ENCODE results near the gene RAD51C. TPM values are rescaled to one million over a fixed set of nuclear protein-coding genes. Genes with fewer than 3 reads are reported as not detected.

Gene RAD51C
- total RNA-seq, 2 donors from 2014 or later: 30.4 to 32.5 TPM

- DNase-seq (ENCODE audit: low spot score): no peak
- no peaks in the 10 kb centered on the region for H3K4me1 ChIP-seq (replicated peaks)
- H3K27me3 ChIP-seq (replicated peaks; ENCODE audit: insufficient read depth): no peaks in the 10 kb centered on the region
- 82% methylated on average over 4 of the region's 4 CpGs for WGBS
- no peaks in the 10 kb centered on the region for H3K9me3 ChIP-seq
- no peak overlapping the region for H3K27ac ChIP-seq
- H3K4me3 ChIP-seq: no peak overlapping the region
- intact Hi-C loops (cut with DNase I): no loop called here
- TF ChIP-seq POLR2A (IDR thresholded peaks at IDR 0.05) (no peak), POLR2AphosphoS5 (IDR thresholded peaks at IDR 0.05) (no peak), CTCF (IDR thresholded peaks at IDR 0.05) (no peak)
- peaks cover 0 to 6% of the 10 kb centered on the region in 2 donors for H3K36me3 ChIP-seq
Measured at GRCh38 chr17:58703137-58703915, 10.9 kb downstream of the RAD51C start.

GRCh38 chr17:58703916-58704286 lies 11.5 kb downstream of the RAD51C start:
- 85% methylated on average over 2 of the region's 2 CpGs for WGBS
- Histone ChIP-seq H3K36me3 (peaks cover 0 to 6% of the 10 kb centered on the region in 2 donors), H3K9me3 (no peaks in the 10 kb centered on the region), H3K27me3 (replicated peaks; ENCODE audit: insufficient read depth) (no peaks in the 10 kb centered on the region), H3K4me1 (replicated peaks) (no peaks in the 10 kb centered on the region), H3K4me3 (no peak overlapping the region), H3K27ac (no peak overlapping the region)
- no peak for DNase-seq (ENCODE audit: low spot score)
- intact Hi-C loops (cut with DNase I): no loop called here
- no peak for TF ChIP-seq POLR2AphosphoS5 (IDR thresholded peaks at IDR 0.05)
- TF ChIP-seq CTCF (IDR thresholded peaks at IDR 0.05): no peak
- TF ChIP-seq POLR2A (IDR thresholded peaks at IDR 0.05): no peak

- 77% methylated on average over 3 of the region's 3 CpGs for WGBS
- Histone ChIP-seq H3K4me1 (replicated peaks) (no peaks in the 10 kb centered on the region), H3K36me3 (no peaks in the 10 kb centered on the region), H3K9me3 (no peaks in the 10 kb centered on the region), H3K4me3 (no peak overlapping the region), H3K27me3 (replicated peaks; ENCODE audit: insufficient read depth) (no peaks in the 10 kb centered on the region), H3K27ac (no peak overlapping the region)
- intact Hi-C loops (cut with DNase I): no loop called here
- TF ChIP-seq CTCF (IDR thresholded peaks at IDR 0.05) (no peak), POLR2AphosphoS5 (IDR thresholded peaks at IDR 0.05) (no peak), POLR2A (IDR thresholded peaks at IDR 0.05) (no peak)
- no peak for DNase-seq (ENCODE audit: low spot score)
Measured at GRCh38 chr17:58706351-58707140, 14.1 kb downstream of the RAD51C start.

- WGBS: 51% methylated on average over 4 of the region's 4 CpGs
- Histone ChIP-seq H3K4me1 (replicated peaks) (no peaks in the 10 kb centered on the region), H3K9me3 (no peaks in the 10 kb centered on the region), H3K36me3 (no peaks in the 10 kb centered on the region), H3K27ac (peak overlapping the region in 1 of 2 donors; percentile 23), H3K4me3 (no peak overlapping the region), H3K27me3 (replicated peaks; ENCODE audit: insufficient read depth) (no peaks in the 10 kb centered on the region)
- intact Hi-C loops (cut with DNase I): loop anchor here (5.0 kb wide), 1 partner anchor 291 kb away; no protein-coding TSS in a partner anchor
- DNase-seq (ENCODE audit: low spot score): peak; percentile 44
- TF ChIP-seq POLR2AphosphoS5 (IDR thresholded peaks at IDR 0.05) (no peak), CTCF (IDR thresholded peaks at IDR 0.05) (peak; percentile 68 to 85 (median 76))
Measured at GRCh38 chr17:58710948-58711552, 18.6 kb downstream of the RAD51C start.

All from prostate gland (tissue), 2 donors.